GM12892 (cell line): Measurements from ENCODE around the gene MRPL44.

ENCODE experiments used
- POLR2A ChIP-seq: IDR thresholded peaks from 2 replicates; pipeline ENCODE4 v1.6.1; 2011; ENCODE audit warnings: low read depth, low read length, control low read depth
- POLR2AphosphoS5 ChIP-seq: IDR thresholded peaks from 2 replicates; pipeline ENCODE4 v1.6.1; 2011; ENCODE audit warnings: low read depth, low read length, control low read depth
- TAF1 ChIP-seq: IDR thresholded peaks from 2 replicates; pipeline ENCODE4 v1.6.1; 2011; ENCODE audit warnings: low read depth, mild to moderate bottlenecking, control low read depth, low read length, borderline replicate concordance

GRCh38 chr2:223950448-223951347 is 6.6 kb upstream of the MRPL44 start:
- TF ChIP-seq POLR2A (no peak), POLR2AphosphoS5 (no peak), TAF1 (no peak)
